22Rv1 (cell line): Measurements from ENCODE around the gene PDPN.

Experiments used
- H3K27ac ChIP-seq: fragments of 450-650 bp; 2 replicates; pipeline ENCODE4 v1.5.1; 2017
- CTCF ChIP-seq: fragments of 450-650 bp; IDR thresholded peaks from 2 replicates; pipeline ENCODE4 v1.5.1; 2017; ENCODE audit warnings: mild to moderate bottlenecking
- ZFX ChIP-seq: fragments of 450-650 bp; IDR thresholded peaks from 2 replicates; pipeline ENCODE4 v1.6.1; 2017; ENCODE audit warnings: antibody characterized with exemption, borderline replicate concordance

PDPN gene

GRCh38 chr1:13628218-13628617 lies 44.6 kb downstream of the PDPN start:
- TF ChIP-seq ZFX = no peak
- H3K27ac ChIP-seq = no peak overlapping the region

- no peak overlapping the region for H3K27ac ChIP-seq
- no peak for TF ChIP-seq ZFX
- no peak for TF ChIP-seq CTCF
Observed at GRCh38 chr1:13628711-13629110, 45.1 kb downstream of the PDPN start.

- no peak overlapping the region for H3K27ac ChIP-seq
- TF ChIP-seq CTCF (no peak), ZFX (no peak)
Observed at GRCh38 chr1:13642306-13643004, 58.8 kb downstream of the PDPN start.

- H3K27ac ChIP-seq = no peak overlapping the region
- TF ChIP-seq CTCF (no peak), ZFX (no peak)
Observed at GRCh38 chr1:13643017-13643416, 59.4 kb downstream of the PDPN start.

GRCh38 chr1:13646521-13646920 lies 62.9 kb downstream of the PDPN start:
- no peak for TF ChIP-seq CTCF
- TF ChIP-seq ZFX = no peak

GRCh38 chr1:13651279-13651678 lies 67.6 kb downstream of the PDPN start:
- TF ChIP-seq CTCF (no peak), ZFX (no peak)
- no peak overlapping the region for H3K27ac ChIP-seq

More at GRCh38 chr1:13646521-13646920, 62.9 kb downstream of the PDPN start:
- no peak overlapping the region for H3K27ac ChIP-seq

- H3K27ac ChIP-seq = no peak overlapping the region
- TF ChIP-seq CTCF (no peak), ZFX (no peak)
Observed at GRCh38 chr1:13652238-13652637, 68.6 kb downstream of the PDPN start.

- TF ChIP-seq ZFX (no peak), CTCF (no peak)
- H3K27ac ChIP-seq = no peak overlapping the region
Observed at GRCh38 chr1:13661539-13661938, 77.9 kb downstream of the PDPN start.
